ENCODE data around the gene CCDC112.
"Not testable (repeated sequence)": the region's sequence is repeated elsewhere in the genome, so short reads cannot be mapped to it uniquely, and the experiment has no call there.

CCDC112 gene

DNA sequence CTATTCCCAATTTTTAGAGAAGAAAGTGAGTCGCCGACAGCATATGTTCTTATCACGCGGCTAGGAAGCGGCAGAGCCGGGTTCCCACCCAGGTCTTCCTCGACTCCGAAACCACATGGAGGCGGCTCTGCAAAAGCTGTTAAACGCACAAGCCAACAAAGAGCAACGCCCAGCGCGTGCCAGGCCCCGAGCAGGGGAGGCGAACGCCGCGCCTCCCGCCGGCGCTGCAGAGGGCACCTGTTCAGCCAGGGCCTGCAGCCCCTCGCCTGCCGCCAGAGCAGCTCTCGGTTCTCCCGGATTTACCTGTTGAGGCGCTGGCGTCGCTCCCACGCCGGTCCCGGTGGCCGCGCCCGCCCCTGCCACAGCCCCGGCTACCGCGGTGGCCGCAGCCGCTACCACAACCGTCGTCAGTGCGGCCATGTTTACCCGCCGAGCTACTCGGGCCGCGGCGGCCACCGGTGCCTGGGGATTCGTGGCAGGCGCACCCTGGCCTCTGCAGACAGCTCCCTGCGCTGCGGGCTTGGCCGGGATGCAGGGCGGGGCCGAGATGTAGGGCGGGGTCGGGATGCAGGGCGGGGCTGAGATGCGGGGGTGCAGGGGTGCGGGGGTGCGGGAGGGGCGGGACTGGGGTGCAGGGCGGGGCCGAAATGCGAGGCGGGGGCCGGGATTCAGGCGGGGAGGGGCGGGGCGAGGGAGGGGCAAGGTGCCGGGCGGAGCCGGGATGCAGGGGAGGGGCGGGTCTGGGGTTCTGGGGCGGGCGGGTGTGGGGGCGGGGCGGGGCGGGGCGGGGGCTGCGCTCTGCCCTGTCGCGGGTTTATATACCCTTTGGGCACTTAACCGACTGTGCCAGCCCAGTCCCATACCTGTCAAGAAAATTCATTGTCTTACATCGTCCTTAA is at the start of gene CCDC112:
CCDC112 (minus strand) TSS at position 531 of the 899 bp plus-strand sequence; CDS start at position 420, 111 bp downstream.
- DNase-seq = no peak

DNA sequence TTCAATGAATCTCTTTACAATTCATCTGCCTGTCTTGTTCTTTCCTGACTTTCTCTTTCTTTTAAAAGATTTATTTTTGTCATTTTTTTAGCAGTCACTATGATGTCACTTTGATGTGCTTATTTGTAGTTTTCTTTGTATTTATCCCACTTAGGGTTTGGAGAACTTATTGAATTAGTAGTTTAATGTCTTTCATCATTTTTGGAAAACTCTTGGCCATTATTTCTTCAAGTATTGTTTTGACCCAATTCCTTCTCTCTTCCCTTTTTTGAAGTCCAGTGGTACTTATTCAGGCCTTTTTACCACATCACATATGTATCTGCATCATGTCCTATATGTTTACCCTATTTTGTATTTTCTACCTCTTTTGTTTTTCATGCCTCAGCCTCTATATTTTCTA is 48.9 kb upstream of the CCDC112 start:
- DNase-seq = no peak

DNA sequence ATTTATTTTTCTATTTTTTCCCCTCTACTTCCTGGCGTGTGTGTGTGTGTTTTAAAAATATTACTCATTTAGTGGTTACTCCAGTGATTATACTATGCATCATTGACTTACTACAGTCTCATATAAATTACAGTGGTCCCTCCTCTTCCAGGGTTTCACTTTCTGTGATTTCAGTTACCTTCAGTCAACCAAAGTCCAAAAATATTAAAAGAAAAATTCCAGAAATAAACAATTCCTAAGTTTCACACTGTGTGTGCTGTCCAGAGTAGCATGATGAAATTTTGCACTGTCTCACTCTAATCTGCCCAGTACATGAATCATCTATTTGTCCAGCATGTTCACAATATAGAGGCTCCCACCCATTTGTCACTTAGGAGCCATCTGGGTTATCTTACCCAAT is 47.4 kb upstream of the CCDC112 start:
- DNase-seq = no peak

DNA sequence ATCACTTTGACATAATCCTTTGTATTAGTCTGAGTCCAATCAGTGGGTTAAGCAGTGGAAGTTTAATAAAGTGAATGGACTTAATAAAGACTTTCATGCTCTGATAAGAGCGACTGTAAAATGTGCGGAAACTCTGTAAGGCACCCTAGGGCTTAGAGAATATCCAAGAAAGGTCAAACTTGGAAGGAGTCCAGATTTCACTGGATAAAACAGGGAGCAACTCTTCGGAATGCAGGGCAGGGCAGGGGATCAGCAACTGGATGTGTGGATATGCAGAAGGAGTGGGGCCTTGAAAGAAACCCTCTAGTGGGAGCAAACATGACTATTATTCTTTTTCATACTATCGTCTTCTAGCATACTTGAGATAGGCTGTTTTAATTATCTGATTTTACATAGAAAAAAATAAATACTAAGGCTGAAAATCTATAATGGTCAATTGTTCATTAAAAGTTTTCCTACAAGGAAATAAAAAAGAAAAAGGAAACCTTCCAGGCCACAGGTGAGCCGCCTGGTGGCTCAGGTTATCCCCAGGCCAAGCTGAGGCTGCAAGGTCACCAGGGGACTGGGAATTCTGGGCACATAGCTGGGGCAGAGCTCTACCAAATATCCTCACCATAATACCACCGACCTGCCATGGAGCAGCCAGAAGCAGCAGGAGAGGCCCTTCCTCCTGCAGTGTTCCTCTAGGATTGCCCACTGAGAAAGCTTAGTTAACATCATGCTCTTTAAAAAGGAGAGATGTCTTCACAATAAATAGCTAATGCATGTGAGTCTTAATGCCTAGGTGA is 46.3 kb upstream of the CCDC112 start:
- no peak for DNase-seq

- DNase-seq = no peak
Measured at GRCh38 chr5:115341745-115342144, 45.3 kb upstream of the CCDC112 start.

DNA sequence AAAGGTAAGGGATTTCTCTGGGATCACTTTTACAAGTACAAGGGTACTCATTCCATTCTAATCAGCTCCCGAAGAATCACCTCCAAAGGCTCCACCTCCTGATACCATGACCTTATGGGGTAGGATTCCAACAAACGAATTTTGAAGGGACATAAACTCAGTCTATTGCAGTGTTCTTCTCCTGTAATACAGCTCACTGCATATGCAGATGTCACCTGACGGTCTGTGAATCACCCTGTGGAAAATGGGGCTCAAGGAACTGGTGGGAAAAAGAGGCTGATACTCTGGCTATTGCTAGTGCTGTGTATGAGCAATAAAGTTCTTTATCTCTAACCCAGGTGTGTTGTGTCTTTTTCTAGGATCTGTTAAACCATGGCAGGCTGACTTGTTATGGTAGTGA is 42.4 kb upstream of the CCDC112 start:
- DNase-seq = no peak

GRCh38 chr5:115337882-115338281 is 41.4 kb upstream of the CCDC112 start:
- no peak for DNase-seq

DNA sequence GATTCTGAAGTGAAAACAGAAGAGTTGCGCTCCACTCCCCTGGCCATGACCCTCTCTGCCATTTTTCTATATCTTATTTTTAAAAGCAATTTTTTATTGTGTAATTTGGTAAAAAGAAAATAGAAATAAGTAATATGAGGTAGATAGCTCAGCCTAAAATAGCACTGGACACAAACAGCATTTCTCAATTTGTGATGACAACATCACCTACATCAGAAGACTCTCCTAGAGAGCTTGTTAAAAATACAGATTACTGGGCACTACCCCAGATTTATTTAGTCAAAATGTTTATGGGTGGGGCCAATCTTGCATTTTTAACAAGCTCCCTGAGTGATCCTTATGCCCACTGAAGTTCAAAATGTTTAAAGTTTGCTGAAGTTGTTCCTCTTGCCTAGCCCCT is 40.5 kb upstream of the CCDC112 start:
- no peak for DNase-seq

- DNase-seq = no peak
Measured at GRCh38 chr5:115336201-115336720, 39.8 kb upstream of the CCDC112 start.

DNA sequence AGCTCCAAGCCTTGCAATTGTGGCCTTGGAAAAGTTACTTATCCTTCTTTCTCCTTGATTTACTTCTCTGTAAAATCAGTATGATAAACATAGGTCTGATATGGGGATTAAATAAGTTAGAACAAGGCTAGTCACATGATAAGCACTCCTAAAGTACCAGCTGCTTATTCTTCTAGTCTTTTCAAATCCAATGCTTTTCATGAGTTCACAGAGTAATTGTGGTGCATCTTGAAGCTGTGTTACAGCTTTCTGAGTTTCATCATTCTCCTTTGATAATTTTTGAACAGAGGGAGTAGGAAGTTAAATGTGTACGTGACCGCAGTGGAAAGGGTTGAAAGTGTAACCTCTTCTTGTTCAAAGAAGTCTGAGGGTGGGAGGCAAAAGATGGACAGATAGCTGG is 38.8 kb upstream of the CCDC112 start:
- no peak for DNase-seq

DNA sequence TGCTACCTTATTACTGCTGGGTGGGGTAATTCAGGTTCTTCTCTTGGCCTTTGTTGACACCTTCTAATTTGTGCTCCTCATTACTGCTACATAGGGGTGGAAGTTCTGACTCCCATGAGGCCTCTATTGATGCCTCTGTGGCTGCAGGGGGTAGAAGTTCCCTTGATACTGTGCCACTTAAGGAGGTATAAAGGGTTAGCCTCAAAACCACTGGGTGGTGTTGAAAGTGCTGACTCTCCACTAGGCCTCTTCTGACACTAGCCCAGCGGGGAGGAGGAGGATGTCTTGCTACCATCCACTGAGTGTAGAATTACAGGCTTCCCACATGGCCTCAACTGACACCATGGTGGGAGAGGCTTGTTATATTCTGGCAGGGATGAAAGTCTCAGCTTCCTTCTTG is 36.7 kb upstream of the CCDC112 start:
- no peak for DNase-seq

DNA sequence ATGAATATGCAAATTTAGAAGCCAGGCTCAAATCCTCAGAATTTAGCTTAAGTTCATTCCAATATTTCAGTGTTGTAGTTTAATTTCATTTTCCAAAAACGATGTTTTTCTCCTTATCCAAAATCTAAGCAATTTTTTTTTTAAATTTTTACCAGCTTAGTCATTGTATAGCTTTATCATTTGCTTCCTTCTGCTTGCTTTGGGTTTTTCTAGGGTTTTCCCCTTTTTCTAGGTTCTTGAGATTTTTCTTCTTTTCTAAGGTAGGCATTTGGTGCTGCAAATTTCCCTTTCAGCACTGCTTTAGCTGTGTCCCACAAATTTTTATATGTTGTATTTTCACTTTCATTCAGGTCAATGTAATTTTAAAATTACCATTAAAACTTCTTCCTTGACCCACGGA is 34.4 kb upstream of the CCDC112 start:
- DNase-seq = no peak

DNA sequence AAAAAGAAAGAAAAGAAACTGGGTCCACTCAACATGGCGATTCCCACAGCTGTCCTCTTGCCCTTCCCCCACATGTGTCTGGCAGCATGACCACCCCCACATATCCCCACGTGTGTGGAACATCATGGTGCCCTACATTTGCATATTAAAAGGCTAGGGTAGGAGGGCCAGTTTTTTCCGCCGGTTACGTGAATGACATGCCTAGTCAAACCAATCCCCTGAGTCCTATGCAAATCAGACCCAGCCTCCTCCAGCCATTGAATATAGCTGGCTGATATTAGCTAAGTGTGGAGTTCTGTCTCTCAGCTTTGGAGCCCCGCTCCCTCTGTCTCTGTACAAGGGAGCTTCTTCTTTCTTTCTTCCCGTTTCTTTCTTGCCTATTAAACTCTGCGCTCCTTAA is 33.0 kb upstream of the CCDC112 start:
- no peak for DNase-seq

DNA sequence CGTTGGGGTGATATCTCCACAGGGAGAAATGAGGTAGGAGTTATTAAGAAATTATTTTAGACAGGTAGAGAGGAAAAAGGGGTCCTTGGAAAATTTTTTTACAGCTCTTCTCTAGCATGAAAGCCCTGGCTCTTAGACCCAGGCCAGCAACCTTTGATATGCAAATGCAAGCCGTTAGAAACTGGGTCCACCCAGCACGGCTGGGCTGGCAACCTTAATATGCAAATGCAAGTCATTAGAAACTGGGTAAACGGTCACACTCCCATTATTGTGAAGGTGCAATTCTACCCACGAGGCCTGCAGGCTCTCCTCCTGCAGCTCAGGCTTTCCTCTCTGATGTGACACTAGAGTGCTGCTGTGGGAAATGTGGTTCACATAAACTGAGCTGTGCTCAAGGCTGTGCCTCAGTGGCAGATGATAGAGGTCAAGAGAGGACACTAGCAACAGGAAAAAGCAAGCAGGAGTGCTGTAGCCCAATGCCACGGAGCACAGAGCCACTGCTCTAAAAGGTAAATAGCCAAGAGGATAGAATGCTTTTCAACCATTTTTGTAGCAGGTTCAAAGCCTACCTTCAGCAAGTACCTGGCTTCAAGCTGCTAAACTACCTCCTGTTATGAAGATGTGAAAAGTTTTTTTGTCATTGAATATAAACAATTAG is 32.3 kb upstream of the CCDC112 start:
- DNase-seq = not testable (repeated sequence)

DNA sequence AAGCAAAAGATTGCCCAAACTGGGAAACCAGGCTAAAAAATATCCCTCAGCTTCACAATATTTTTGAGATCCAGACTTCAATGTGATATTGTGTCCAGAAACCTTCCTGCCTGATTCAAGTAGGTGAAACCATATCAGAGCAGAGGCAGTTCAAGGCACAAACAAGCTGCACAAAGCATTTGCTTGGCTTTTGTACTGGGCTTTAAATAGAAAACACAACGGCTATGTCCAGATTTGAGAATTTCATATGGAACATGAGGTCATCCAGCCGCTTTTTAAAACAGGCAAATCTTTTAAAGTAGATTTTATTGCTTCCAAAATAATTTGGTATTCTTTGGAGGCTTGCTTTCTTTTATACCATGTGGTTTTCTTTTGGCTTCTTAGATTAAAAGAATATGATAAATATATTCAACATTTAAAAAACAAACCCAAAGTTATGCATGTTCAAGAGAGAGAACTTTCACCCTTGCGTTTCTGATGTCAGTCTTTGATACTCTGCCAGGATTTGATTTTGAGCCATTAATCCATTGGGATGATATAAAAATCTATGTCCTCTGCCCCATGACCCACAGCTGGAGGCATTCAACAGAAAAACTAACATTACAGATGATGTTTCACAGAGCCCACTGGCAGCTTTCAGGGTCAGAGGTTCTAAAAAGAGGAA is 29.0 kb upstream of the CCDC112 start:
- no peak for DNase-seq

DNA sequence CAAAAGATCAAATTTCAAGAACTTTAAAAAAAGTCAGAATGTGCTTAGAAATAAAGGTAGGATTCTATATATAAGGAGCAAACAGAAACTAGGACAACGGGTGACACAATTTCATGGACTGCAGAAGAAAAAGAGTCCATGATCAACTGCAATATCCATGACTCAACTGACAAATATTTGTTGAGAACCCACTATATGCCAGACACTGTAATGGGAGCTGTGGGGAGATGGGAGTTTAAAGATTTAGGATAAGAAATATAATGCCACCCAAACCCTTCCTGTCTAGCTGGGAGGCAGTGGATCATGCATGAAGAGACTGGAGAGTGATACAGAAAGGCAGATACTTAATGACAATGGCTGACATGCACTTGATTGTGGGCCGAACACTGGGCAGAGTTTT is 27.6 kb upstream of the CCDC112 start:
- DNase-seq = no peak

DNA sequence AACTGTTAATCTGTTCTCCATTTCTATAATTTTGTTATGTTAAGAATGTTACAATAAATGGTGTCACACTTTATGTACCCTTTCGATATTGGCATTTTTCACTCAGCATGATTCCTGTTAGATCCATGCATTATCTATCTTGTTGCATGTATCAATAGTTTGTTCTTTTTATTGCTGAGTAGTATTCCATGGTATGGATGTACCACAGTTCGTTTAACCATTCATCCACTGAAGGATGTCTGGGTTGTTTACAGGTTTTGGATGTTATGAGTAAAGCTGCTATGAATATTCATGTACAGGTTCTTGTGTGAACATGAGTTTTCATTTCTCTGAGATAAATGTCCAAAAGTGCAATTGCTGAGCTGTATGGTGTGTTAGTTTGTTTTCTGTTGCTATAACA is 26.3 kb upstream of the CCDC112 start:
- DNase-seq = no peak

GRCh38 chr5:115321309-115321708 is 24.9 kb upstream of the CCDC112 start:
- DNase-seq = peak; percentile 37

- no peak for DNase-seq
Measured at GRCh38 chr5:115320515-115320914, 24.1 kb upstream of the CCDC112 start.

DNA sequence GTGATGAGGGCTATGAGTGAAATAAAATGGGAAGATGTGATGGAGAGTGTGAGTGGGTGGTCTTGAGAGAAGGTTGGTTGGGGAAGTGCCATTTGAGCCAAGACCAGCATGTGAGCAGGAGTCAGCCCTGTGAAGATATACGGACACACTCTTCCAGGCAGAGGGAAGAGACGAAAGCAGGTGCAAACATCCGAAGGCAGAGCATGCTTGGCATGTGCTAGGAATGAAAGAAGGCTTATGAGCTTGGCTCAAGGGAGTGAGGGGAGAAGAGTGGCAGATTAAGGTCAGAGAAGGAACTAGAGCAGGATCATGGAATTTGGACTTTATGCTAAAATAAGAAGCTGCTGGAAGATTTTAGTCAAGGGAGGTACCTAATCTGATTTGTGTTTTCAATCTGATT is 23.6 kb upstream of the CCDC112 start:
- no peak for DNase-seq

DNA sequence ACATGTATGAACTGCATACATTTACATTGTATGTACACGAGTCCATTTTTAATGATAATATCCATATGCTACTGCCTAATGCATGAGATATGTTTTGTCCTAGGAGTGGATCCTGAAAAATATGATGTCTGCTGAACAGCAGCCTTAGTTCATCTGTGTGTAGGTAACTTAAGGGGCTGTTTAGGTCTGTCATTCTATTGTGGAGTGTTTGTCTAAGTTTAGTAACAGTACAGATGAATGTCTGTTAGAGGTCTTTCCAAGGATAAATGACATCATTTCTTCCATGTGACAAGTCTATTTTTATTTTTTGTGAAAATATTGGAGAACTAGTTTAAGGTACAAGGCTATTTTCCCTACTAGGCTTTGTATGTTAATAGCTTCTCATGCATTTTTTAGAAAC is 22.6 kb upstream of the CCDC112 start:
- DNase-seq = no peak

GRCh38 chr5:115317736-115318135 is 21.3 kb upstream of the CCDC112 start:
- no peak for DNase-seq

DNA sequence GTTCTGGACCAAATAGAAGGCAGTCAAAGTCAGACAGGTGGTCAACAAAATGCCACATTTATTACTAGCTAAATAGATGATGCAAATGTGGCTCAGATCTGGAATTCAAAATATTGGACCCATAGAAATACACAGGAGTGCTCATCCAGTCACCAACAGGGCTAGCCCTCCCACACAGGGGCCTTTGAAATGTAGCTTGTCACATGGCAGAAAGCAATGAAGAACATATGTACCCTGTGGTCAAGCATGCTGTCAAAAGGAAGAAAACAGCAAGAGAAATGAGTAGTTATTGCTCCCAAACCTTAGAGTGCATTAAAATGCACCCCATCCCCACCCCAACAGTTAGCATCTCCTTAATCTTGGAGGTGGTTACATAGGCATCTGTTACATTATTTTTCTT is 20.9 kb upstream of the CCDC112 start:
- no peak for DNase-seq
